Endothelial cell of umbilical vein (primary cell): Measurements from ENCODE around the gene HEATR5B. TPM values are rescaled to one million over a fixed set of nuclear protein-coding genes. Genes with fewer than 3 reads are reported as not detected.

Experiments used
- BruUV-seq: library from RNA; stranded (reverse); fragments of 400-500 nt; replicated peaks from 2 replicates; lab custom pipeline; 2021; lab: Mats Ljungman, UMichigan
- CTCF ChIA-PET: fragments of 300-600, 350-600 bp; sonication (Branson Sonifier 250); formaldehyde crosslinking; loops from one replicate; lab custom pipeline; 2021; ENCODE audit warnings: antibody characterized with exemption, inconsistent platforms; lab: Charles Lee
- POLR2A ChIA-PET: fragments of 300-600, 350-600 bp; sonication (Branson Sonifier 250); formaldehyde crosslinking; loops from one replicate; lab custom pipeline; 2021; ENCODE audit warnings: antibody characterized with exemption, inconsistent platforms; lab: Charles Lee
- DNase-seq: peaks from one replicate; pipeline ENCODE4 v3.0.0-alpha.2; 2011; ENCODE audit warnings: low read depth, low spot score
- FAIRE-seq: peaks from 2 replicates; lab custom pipeline; 2011; peaks lifted over from hg19 to GRCh38; lab: Jason Lieb, UNC
- H2AFZ ChIP-seq: 2 replicates; pipeline ENCODE4 v1.6.0; 2012; ENCODE audit warnings: low read depth, low read length, control low read depth, inconsistent platforms
- H3K27ac ChIP-seq: 2 replicates; pipeline ENCODE4 v1.5.1; 2011; ENCODE audit warnings: low read depth, mild to moderate bottlenecking, control low read depth, low read length, moderate library complexity; ENCODE audit not compliant: insufficient read depth
- H3K27me3 ChIP-seq, 2 experiments: 2 replicates each; pipeline versions ENCODE4 v1.6.0 to v1.6.1; 2011; ENCODE audit warnings: low read length in 2 of 2, mixed read lengths in 1 of 2; ENCODE audit not compliant: control insufficient read depth in 2 of 2, insufficient read depth in 2 of 2
- H3K36me3 ChIP-seq, 2 experiments: 2 replicates in 1 of 2; 3 replicates in 1 of 2; pipeline ENCODE4 v1.5.1; 2011; ENCODE audit warnings: low read length in 2 of 2, mild to moderate bottlenecking in 1 of 2, moderate library complexity in 1 of 2; ENCODE audit not compliant: control insufficient read depth in 2 of 2, insufficient read depth in 2 of 2; ENCODE audit errors: extremely low read depth in 1 of 2
- H3K4me1 ChIP-seq: 3 replicates; pipeline ENCODE4 v1.5.1; 2011; ENCODE audit warnings: mild to moderate bottlenecking, low read length; ENCODE audit not compliant: control insufficient read depth, insufficient read depth; ENCODE audit errors: extremely low read depth
- H3K4me2 ChIP-seq: 2 replicates; pipeline ENCODE4 v1.6.1; 2011; ENCODE audit warnings: low read length, control low read depth, mixed read lengths; ENCODE audit not compliant: insufficient read depth
- H3K4me3 ChIP-seq, 3 experiments: fragments of 200-600 bp in 1 of 3; sonication (generic), shearing (Covaris generic) in 1 of 3; replicated peaks in 1 of 3; 2 replicates each; pipeline ENCODE4 v1.5.1; 2011 to 2016; ENCODE audit warnings: control low read depth in 3 of 3, low read length in 3 of 3, mild to moderate bottlenecking in 2 of 3, inconsistent platforms in 1 of 3, low read depth in 1 of 3, moderate library complexity in 1 of 3; ENCODE audit not compliant: insufficient read depth in 1 of 3
- H3K79me2 ChIP-seq: 2 replicates; pipeline ENCODE4 v1.6.0; 2012; ENCODE audit warnings: low read length, inconsistent platforms; ENCODE audit not compliant: control insufficient read depth, insufficient read depth
- H3K9ac ChIP-seq: replicated peaks from 2 replicates; pipeline ENCODE3; 2011; ENCODE audit warnings: low read length, control low read depth; ENCODE audit not compliant: insufficient read depth; ENCODE audit errors: extremely low read depth
- H3K9me1 ChIP-seq: replicated peaks from 3 replicates; pipeline ENCODE4 v1.6.0; 2011; ENCODE audit warnings: mild to moderate bottlenecking, low read length; ENCODE audit not compliant: control insufficient read depth, insufficient read depth; ENCODE audit errors: extremely low read depth
- H3K9me3 ChIP-seq: replicated peaks from 2 replicates; pipeline ENCODE4 v1.5.1; 2012; ENCODE audit warnings: low read length, inconsistent platforms; ENCODE audit not compliant: control insufficient read depth, insufficient read depth
- H4K20me1 ChIP-seq: replicated peaks from 2 replicates; pipeline ENCODE3; 2011; ENCODE audit warnings: mild to moderate bottlenecking, low read length; ENCODE audit not compliant: control insufficient read depth, insufficient read depth; ENCODE audit errors: extremely low read depth
- EZH2 ChIP-seq: IDR thresholded peaks from 2 replicates; pipeline ENCODE4 v1.6.1; 2012; ENCODE audit warnings: borderline replicate concordance, low read depth, mild to moderate bottlenecking, moderate library complexity, low read length, inconsistent platforms; ENCODE audit not compliant: severe bottlenecking
- FOS ChIP-seq: IDR thresholded peaks from 2 replicates; pipeline ENCODE4 v1.6.1; 2011; ENCODE audit warnings: mild to moderate bottlenecking, low read length, moderate library complexity, borderline replicate concordance; ENCODE audit not compliant: insufficient read depth
- GATA2 ChIP-seq: IDR thresholded peaks from 2 replicates; pipeline ENCODE4 v1.7.0; 2011; ENCODE audit warnings: low read depth, mild to moderate bottlenecking, moderate library complexity, mixed read lengths, low read length; ENCODE audit not compliant: insufficient read length, insufficient read depth
- JUN ChIP-seq: IDR thresholded peaks from 2 replicates; pipeline ENCODE4 v1.6.1; 2011; ENCODE audit warnings: borderline replicate concordance, low read depth; ENCODE audit not compliant: insufficient read length, insufficient read depth
- MYC ChIP-seq: IDR thresholded peaks from one replicate; pipeline ENCODE4 v1.6.1; 2011; ENCODE audit warnings: mild to moderate bottlenecking, low read depth, low read length
- POLR2A ChIP-seq: IDR thresholded peaks from 2 replicates; pipeline ENCODE4 v1.6.1; 2012; ENCODE audit warnings: low read depth, mild to moderate bottlenecking, control low read depth, low read length
- POLR2AphosphoS5 ChIP-seq: IDR thresholded peaks from 2 replicates; pipeline ENCODE4 v1.6.1; 2012; ENCODE audit warnings: low read depth, mild to moderate bottlenecking, control low read depth, low read length, moderate library complexity; ENCODE audit not compliant: insufficient read depth
- dilution Hi-C: fragments of 300-500 bp; cut with MboI; formaldehyde crosslinking; loops from one replicate; pipeline ENCODE4 v1.15.0; 2019; ENCODE audit warnings: low sequenced_read_pairs; ENCODE audit not compliant: extremely low pct_ligation_motif_present
- intact Hi-C: fragments of 100-400 bp; cut with micrococcal nuclease; formaldehyde crosslinking; loops from one replicate; pipeline ENCODE4 v1.10.0; 2022
- polyA plus RNA-seq, 4 experiments: library from polyadenylated mRNA; depleted of rRNA in 3 of 4; stranded (reverse) in 3 of 4; unstranded in 1 of 4; fragments of >200 nt; gene quantifications; 2 replicates each; pipeline versions ENCODE4 v1.2.1 to v1.2.3, GENCODE V29; 2011 to 2012; ENCODE audit warnings: missing spikeins in 1 of 4
- total RNA-seq: library from RNA; stranded (reverse); gene quantifications from 2 replicates; pipeline ENCODE4 v1.2.3, GENCODE V29; 2021
- TF ChIP-seq, protein P1 (sequence below), 2 donors: IDR thresholded peaks; 1 replicate in 1 of 2; 2 replicates in 1 of 2; pipeline ENCODE4 v1.5.1; 2011; ENCODE audit warnings: low read length in 2 of 2, mild to moderate bottlenecking in 2 of 2, moderate library complexity in 2 of 2, control low read depth in 1 of 2, inconsistent platforms in 1 of 2, low read depth in 1 of 2; ENCODE audit not compliant: insufficient read depth in 1 of 2; ENCODE audit errors: extremely low read depth in 1 of 2
- TF ChIP-seq, protein P2 (sequence below): IDR thresholded peaks from 2 replicates; pipeline ENCODE4 v1.6.1; 2011; ENCODE audit not compliant: insufficient read depth, insufficient read length

Gene HEATR5B
- total and polyA plus RNA-seq, 2 donors (not counting 3 experiments of a cell fraction or from before 2014, with no cell fraction given): 16.1 to 22.5 TPM

DNA sequence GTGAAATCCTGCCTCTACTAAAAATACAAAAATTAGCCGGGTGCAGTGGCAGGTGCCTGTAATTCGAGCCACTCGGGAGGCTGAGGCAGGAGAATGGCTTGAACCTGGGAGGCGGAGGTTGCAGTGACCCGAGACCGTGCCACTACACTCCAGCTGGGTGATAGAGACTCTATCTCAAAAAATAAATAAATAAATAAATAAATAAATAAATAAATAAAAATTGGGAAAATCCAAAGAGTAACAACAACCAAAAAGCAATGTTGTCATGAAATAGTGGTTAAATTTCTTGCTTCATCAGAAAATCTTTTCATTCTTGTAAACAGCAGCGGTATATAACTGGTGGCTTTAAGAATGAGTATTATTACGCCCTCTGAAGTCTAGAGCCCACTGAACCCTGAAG is 54.4 kb downstream of the HEATR5B start:
- H4K20me1 ChIP-seq: no peaks in the 10 kb centered on the region
- H3K4me1 ChIP-seq: no peaks in the 10 kb centered on the region
- no peak overlapping the region for H2AFZ ChIP-seq
- no peak overlapping the region for H3K4me3 ChIP-seq
- BruUV-seq: no TSS peak
- no peaks in the 10 kb centered on the region for H3K79me2 ChIP-seq
- intact Hi-C loops: no loop called here
- no peaks in the 10 kb centered on the region for H3K9me3 ChIP-seq
- ChIA-PET POLR2A (no interaction called here), CTCF (no interaction called here)
- H3K9me1 ChIP-seq: no peaks in the 10 kb centered on the region
- FAIRE-seq: no peak
- TF ChIP-seq, protein P1, sequence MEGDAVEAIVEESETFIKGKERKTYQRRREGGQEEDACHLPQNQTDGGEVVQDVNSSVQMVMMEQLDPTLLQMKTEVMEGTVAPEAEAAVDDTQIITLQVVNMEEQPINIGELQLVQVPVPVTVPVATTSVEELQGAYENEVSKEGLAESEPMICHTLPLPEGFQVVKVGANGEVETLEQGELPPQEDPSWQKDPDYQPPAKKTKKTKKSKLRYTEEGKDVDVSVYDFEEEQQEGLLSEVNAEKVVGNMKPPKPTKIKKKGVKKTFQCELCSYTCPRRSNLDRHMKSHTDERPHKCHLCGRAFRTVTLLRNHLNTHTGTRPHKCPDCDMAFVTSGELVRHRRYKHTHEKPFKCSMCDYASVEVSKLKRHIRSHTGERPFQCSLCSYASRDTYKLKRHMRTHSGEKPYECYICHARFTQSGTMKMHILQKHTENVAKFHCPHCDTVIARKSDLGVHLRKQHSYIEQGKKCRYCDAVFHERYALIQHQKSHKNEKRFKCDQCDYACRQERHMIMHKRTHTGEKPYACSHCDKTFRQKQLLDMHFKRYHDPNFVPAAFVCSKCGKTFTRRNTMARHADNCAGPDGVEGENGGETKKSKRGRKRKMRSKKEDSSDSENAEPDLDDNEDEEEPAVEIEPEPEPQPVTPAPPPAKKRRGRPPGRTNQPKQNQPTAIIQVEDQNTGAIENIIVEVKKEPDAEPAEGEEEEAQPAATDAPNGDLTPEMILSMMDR (IDR thresholded peaks at IDR 0.05; ENCODE audit: extremely low read depth in 1 of 2, insufficient read depth in 1 of 2, low read depth in 1 of 2, low read length in 2 of 2): no peak
- TF ChIP-seq POLR2A: no peak
- no peak for TF ChIP-seq MYC
- no peak for TF ChIP-seq POLR2AphosphoS5
- TF ChIP-seq EZH2: no peak
- TF ChIP-seq FOS: no peak
- TF ChIP-seq JUN: no peak
- TF ChIP-seq, protein P2, sequence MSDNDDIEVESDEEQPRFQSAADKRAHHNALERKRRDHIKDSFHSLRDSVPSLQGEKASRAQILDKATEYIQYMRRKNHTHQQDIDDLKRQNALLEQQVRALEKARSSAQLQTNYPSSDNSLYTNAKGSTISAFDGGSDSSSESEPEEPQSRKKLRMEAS: no peak
- no peak for TF ChIP-seq GATA2
- no peaks in the 10 kb centered on the region for H3K27me3 ChIP-seq
- no peak for DNase-seq
- H3K9ac ChIP-seq: no peak overlapping the region
- dilution Hi-C loops: no loop called here
- peaks cover 0 to 2% of the 10 kb centered on the region in 2 experiments for H3K36me3 ChIP-seq
- H3K4me2 ChIP-seq: no peak overlapping the region
- no peak overlapping the region for H3K27ac ChIP-seq
